ENCODE measurements around the gene CFAP61.

The CFAP61 gene

DNA sequence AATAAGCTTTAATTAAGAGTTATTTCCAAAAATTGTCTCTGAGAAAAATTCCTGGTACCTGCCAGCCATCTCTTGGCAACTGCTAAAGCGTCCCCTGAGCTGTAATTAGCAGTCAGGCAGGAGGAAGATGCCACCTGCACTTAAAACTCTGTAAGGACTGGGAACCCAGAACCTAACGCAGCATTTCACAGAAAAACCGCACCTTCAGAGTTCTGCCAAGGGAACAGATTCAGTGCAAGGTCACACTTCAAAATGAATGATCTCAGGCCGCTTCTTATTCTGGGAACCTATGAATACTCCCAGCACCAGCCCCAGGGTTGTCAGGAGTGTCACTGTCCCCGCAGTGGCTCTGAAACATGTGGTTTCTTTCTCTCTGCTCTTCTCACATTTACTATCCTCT, 352.3 kb downstream of the CFAP61 start:
- no peak for DNase-seq

DNA sequence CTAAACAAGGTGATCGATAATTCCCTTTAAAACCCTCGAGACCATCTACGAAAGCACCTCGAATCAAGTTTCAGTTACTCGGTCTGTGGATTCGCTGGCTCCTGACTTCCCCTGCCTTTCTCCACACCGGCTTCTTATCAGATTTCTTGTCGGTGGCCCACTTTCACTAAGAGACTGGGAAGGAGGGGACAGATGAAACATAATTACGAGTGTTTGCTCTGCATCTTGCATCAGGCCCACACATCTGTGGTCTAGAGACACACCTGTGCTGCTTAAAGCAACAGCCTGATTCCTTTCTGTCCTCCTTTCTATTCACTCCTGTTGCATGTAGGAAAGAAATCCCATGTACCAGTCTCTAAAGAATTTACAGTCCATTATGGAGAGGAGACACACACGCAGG, 353.3 kb downstream of the CFAP61 start:
- DNase-seq = no peak

DNA sequence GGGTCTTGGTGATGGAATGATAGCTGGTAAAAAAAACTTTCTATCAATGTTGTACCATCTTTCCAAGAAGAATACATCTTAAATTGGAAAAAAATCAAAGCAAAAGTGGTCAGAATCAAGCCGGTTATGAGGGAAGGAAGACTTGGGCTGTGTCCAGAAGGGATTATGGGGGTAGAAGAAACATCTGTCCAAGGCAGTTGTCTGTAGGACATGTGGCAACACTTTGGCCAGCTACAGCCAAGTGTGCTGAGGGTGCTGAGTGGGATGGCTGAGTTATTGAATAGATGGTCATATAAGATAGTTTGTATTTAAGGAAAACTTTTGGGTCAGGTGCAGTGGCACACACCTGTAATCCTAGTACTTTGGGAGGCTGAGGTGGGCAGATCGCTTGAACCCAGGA, 354.0 kb downstream of the CFAP61 start:
- DNase-seq = no peak

GRCh38 chr20:20407891-20408805, 355.8 kb downstream of the CFAP61 start:
- DNase-seq = peak; percentile 56 to 80

DNA sequence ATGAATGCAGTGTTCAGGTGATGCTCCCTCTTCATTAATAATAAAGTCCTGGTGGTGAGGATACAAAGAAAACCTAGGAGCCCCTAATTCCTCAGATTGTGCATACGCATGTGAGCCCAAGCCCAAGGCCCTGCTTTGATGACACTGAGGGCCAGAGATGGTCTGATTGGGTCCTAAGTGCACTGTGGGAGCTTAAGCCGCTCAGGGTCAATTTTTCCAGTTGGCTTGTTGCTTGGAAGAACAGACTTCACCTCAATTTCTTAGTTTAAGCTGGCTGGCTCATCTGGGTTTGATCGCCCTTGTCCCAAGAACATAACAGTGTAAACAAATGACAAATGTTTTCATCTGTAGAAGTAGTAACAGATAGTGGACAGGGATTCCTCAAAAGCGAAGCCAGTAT, 357.0 kb downstream of the CFAP61 start:
- DNase-seq = no peak

Measured in SHP77 (cell line).